H1 (cell line): Measurements from ENCODE around the gene NDUFA7. TPM values are rescaled to one million over a fixed set of nuclear protein-coding genes. Genes with fewer than 3 reads are reported as not detected.

Experiments used
- CTBP2 ChIP-seq: IDR thresholded peaks from 2 replicates; pipeline ENCODE4 v1.7.0; 2011; ENCODE audit warnings: borderline replicate concordance, mild to moderate bottlenecking, moderate library complexity, mixed read lengths, low read length; ENCODE audit not compliant: insufficient read depth, insufficient read length
- EP300 ChIP-seq, 2 experiments: IDR thresholded peaks; 1 replicate in 1 of 2; 2 replicates in 1 of 2; pipeline ENCODE4 v1.6.1; 2011 to 2012; ENCODE audit warnings: low read depth in 2 of 2, low read length in 2 of 2, mild to moderate bottlenecking in 2 of 2, borderline replicate concordance in 1 of 2, inconsistent platforms in 1 of 2, moderate library complexity in 1 of 2
- FOSL1 ChIP-seq: IDR thresholded peaks from 2 replicates; pipeline ENCODE4 v1.6.1; 2011; ENCODE audit warnings: mild to moderate bottlenecking, low read depth, low read length, moderate library complexity; ENCODE audit not compliant: insufficient read depth
- KDM4A ChIP-seq: IDR thresholded peaks from one replicate; pipeline ENCODE4 v1.7.1; 2012; ENCODE audit warnings: low read depth, mild to moderate bottlenecking, moderate library complexity, low read length, inconsistent platforms; ENCODE audit not compliant: severe bottlenecking
- POLR2A ChIP-seq, 2 experiments: IDR thresholded peaks; 1 replicate in 1 of 2; 2 replicates in 1 of 2; pipeline ENCODE4 v1.6.1; 2011; ENCODE audit warnings: low read depth in 2 of 2, low read length in 2 of 2, mild to moderate bottlenecking in 2 of 2; ENCODE audit errors: control extremely low read depth in 1 of 2
- POLR2AphosphoS5 ChIP-seq: IDR thresholded peaks from 2 replicates; pipeline ENCODE4 v1.6.1; 2011; ENCODE audit warnings: low read depth, low read length
- POU5F1 ChIP-seq: IDR thresholded peaks from 2 replicates; pipeline ENCODE4 v1.6.1; 2011; ENCODE audit warnings: low read depth, mild to moderate bottlenecking, low read length, moderate library complexity
- SP2 ChIP-seq: IDR thresholded peaks from 2 replicates; pipeline ENCODE4 v1.6.1; 2012; ENCODE audit warnings: mild to moderate bottlenecking, low read length, inconsistent platforms
- polyA plus RNA-seq, 7 experiments: library from polyadenylated mRNA; depleted of rRNA in 3 of 7; stranded (reverse) in 5 of 7; unstranded in 2 of 7; fragments of >200 nt in 5 of 7; fragments of 200-250 nt in 2 of 7; gene quantifications; 1 replicate in 5 of 7; 2 replicates in 1 of 7; 4 replicates in 1 of 7; pipeline versions ENCODE4 v1.2.1 to v1.2.3, GENCODE V29; 2011 to 2013; ENCODE audit warnings: missing spikeins in 2 of 7, mixed read lengths in 2 of 7
- total RNA-seq: library from RNA; stranded (reverse); fragmentation: NEBNext Ultra II Directional; extraction: Animal tissue kit (Norgen Biotek cat#: 25700); gene quantifications from 2 replicates; pipeline ENCODE4 v1.2.1, GENCODE V29; 2021
- TF ChIP-seq, protein P1 (sequence below): IDR thresholded peaks from 2 replicates; pipeline ENCODE4 v1.6.1; 2011; ENCODE audit warnings: low read depth, mild to moderate bottlenecking, low read length; ENCODE audit not compliant: insufficient read depth
- TF ChIP-seq, protein P2 (sequence below): IDR thresholded peaks from 2 replicates; pipeline ENCODE4 v1.6.1; 2011; ENCODE audit warnings: low read length, improper control_type of control experiment

The NDUFA7 gene
- total and polyA plus RNA-seq, 2 of the 8 experiments (the other 6 are each of a cell fraction or from before 2014, with no cell fraction given), result 54.4 to 286 TPM

DNA sequence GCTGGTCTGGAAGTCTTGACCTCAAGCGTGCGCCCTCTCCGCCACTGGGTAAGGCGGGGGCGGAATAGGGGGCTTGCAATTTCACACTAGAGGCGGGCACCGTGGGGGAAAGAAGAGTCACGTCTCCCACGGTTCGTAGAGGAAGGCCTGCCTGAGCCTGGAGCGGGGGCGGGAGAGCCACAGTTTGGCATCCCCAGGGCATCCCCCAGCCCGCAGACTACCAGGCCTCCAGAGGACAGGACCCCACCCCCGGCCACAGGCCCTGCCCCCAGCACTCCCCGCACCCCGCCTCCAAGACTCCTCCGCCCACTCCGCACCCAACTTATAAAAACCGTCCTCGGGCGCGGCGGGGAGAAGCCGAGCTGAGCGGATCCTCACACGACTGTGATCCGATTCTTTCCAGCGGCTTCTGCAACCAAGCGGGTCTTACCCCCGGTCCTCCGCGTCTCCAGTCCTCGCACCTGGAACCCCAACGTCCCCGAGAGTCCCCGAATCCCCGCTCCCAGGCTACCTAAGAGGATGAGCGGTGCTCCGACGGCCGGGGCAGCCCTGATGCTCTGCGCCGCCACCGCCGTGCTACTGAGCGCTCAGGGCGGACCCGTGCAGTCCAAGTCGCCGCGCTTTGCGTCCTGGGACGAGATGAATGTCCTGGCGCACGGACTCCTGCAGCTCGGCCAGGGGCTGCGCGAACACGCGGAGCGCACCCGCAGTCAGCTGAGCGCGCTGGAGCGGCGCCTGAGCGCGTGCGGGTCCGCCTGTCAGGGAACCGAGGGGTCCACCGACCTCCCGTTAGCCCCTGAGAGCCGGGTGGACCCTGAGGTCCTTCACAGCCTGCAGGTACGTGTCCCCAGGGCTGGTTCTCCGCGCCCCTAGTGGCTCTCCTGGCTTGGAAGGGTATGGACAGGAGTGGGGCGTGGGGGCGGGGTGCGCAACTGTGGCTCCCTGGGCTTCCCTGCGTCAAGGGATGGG, 42.9 kb upstream of the NDUFA7 start, which contains the start of gene ANGPTL4 (continued):
- TF ChIP-seq FOSL1 (no peak), CTBP2 (no peak), EP300 (IDR thresholded peaks at IDR 0.05; ENCODE audit: borderline replicate concordance in 1 of 2, low read depth in 2 of 2, low read length in 2 of 2) (no peak), POLR2A (IDR thresholded peaks at IDR 0.05; ENCODE audit: control extremely low read depth in 1 of 2, low read depth in 2 of 2, low read length in 2 of 2) (peak in 1 of 2 experiments; percentile 65; a peak in 2 of 3 replicates), POLR2AphosphoS5 (peak; percentile 36; the same call in 1 of the 2 replicates), SP2 (no peak), POU5F1 (no peak), KDM4A (peak; percentile 69)
- TF ChIP-seq, protein P1, sequence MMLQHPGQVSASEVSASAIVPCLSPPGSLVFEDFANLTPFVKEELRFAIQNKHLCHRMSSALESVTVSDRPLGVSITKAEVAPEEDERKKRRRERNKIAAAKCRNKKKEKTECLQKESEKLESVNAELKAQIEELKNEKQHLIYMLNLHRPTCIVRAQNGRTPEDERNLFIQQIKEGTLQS, result no peak
- TF ChIP-seq, protein P2, sequence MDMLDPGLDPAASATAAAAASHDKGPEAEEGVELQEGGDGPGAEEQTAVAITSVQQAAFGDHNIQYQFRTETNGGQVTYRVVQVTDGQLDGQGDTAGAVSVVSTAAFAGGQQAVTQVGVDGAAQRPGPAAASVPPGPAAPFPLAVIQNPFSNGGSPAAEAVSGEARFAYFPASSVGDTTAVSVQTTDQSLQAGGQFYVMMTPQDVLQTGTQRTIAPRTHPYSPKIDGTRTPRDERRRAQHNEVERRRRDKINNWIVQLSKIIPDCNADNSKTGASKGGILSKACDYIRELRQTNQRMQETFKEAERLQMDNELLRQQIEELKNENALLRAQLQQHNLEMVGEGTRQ, result no peak
